ENCODE results near the gene KRTAP9-2. TPM values are rescaled to one million over a fixed set of nuclear protein-coding genes. Genes with fewer than 3 reads are reported as not detected.
"Not testable (repeated sequence)": the region's sequence is repeated elsewhere in the genome, so short reads cannot be mapped to it uniquely, and the experiment has no call there.

KRTAP9-2 gene
- total and polyA plus RNA-seq, 2 donors (not counting 3 experiments of a cell fraction or from before 2014, with no cell fraction given): not detected

- intact Hi-C loops (cut with micrococcal nuclease) (no loop called here), dilution Hi-C loops (cut with MboI; ENCODE audit: extremely low pct_ligation_motif_present, low sequenced_read_pairs) (no loop called here)
- TF ChIP-seq POLR2AphosphoS5 (IDR thresholded peaks at IDR 0.05; ENCODE audit: insufficient read depth, low read depth, low read length) (no peak), EZH2 (IDR thresholded peaks at IDR 0.05; ENCODE audit: borderline replicate concordance, low read depth, low read length, severe bottlenecking) (no peak), CTCF (IDR thresholded peaks at IDR 0.05; ENCODE audit: extremely low read depth in 1 of 2, insufficient read depth in 1 of 2, low read depth in 1 of 2, low read length in 2 of 2) (no peak), JUN (IDR thresholded peaks at IDR 0.05; ENCODE audit: borderline replicate concordance, insufficient read depth, insufficient read length, low read depth) (no peak)
- Histone ChIP-seq H3K9ac (replicated peaks; ENCODE audit: extremely low read depth, insufficient read depth, low read length) (no peak overlapping the region), H3K4me3 (replicated peaks in 1 of 3; ENCODE audit: insufficient read depth in 1 of 3, low read depth in 1 of 3, low read length in 3 of 3) (no peak overlapping the region), H3K4me2 (ENCODE audit: insufficient read depth, low read length) (no peak overlapping the region), H3K27me3 (ENCODE audit: control insufficient read depth in 2 of 2, insufficient read depth in 2 of 2, low read length in 2 of 2) (no peaks in the 10 kb centered on the region), H3K36me3 (ENCODE audit: control insufficient read depth in 2 of 2, extremely low read depth in 1 of 2, insufficient read depth in 2 of 2, low read length in 2 of 2) (no peaks in the 10 kb centered on the region), H4K20me1 (replicated peaks; ENCODE audit: control insufficient read depth, extremely low read depth, insufficient read depth, low read length) (no peaks in the 10 kb centered on the region), H3K79me2 (ENCODE audit: control insufficient read depth, insufficient read depth, low read length) (no peaks in the 10 kb centered on the region), H2AFZ (ENCODE audit: low read depth, low read length) (no peak overlapping the region), H3K9me1 (replicated peaks; ENCODE audit: control insufficient read depth, extremely low read depth, insufficient read depth, low read length) (no peaks in the 10 kb centered on the region), H3K9me3 (replicated peaks; ENCODE audit: control insufficient read depth, insufficient read depth, low read length) (no peaks in the 10 kb centered on the region), H3K27ac (ENCODE audit: insufficient read depth, low read depth, low read length) (no peak overlapping the region), H3K4me1 (ENCODE audit: control insufficient read depth, extremely low read depth, insufficient read depth, low read length) (no peaks in the 10 kb centered on the region)
- no TSS peak for BruUV-seq (replicated peaks)
- ChIA-PET POLR2A (no interaction called here), CTCF (interaction anchor here (0.9 kb wide), 1 partner anchor 322 kb away, joined by 3 read pairs; no protein-coding TSS in a partner anchor)
- FAIRE-seq (no peak), DNase-seq (ENCODE audit: low read depth, low spot score) (no peak)
These were observed 5.3 kb downstream of the KRTAP9-2 start for GRCh38 chr17:41231731-41232130.

- H3K36me3 ChIP-seq (ENCODE audit: control insufficient read depth in 2 of 2, extremely low read depth in 1 of 2, insufficient read depth in 2 of 2, low read length in 2 of 2); H3K79me2 ChIP-seq (ENCODE audit: control insufficient read depth, insufficient read depth, low read length); BruUV-seq (replicated peaks); DNase-seq (ENCODE audit: low read depth, low spot score); H3K4me3 ChIP-seq (replicated peaks in 1 of 3; ENCODE audit: insufficient read depth in 1 of 3, low read depth in 1 of 3, low read length in 3 of 3); H3K9me3 ChIP-seq (replicated peaks; ENCODE audit: control insufficient read depth, insufficient read depth, low read length); intact Hi-C loops (cut with micrococcal nuclease); CTCF ChIA-PET; POLR2A ChIA-PET; FAIRE-seq; H2AFZ ChIP-seq (ENCODE audit: low read depth, low read length); H3K4me1 ChIP-seq (ENCODE audit: control insufficient read depth, extremely low read depth, insufficient read depth, low read length); H3K9me1 ChIP-seq (replicated peaks; ENCODE audit: control insufficient read depth, extremely low read depth, insufficient read depth, low read length); H3K27me3 ChIP-seq (ENCODE audit: control insufficient read depth in 2 of 2, insufficient read depth in 2 of 2, low read length in 2 of 2); H3K4me2 ChIP-seq (ENCODE audit: insufficient read depth, low read length); H3K27ac ChIP-seq (ENCODE audit: insufficient read depth, low read depth, low read length); dilution Hi-C loops (cut with MboI; ENCODE audit: extremely low pct_ligation_motif_present, low sequenced_read_pairs); H4K20me1 ChIP-seq (replicated peaks; ENCODE audit: control insufficient read depth, extremely low read depth, insufficient read depth, low read length); H3K9ac ChIP-seq (replicated peaks; ENCODE audit: extremely low read depth, insufficient read depth, low read length): not testable (repeated sequence)
These were observed 6.1 kb downstream of the KRTAP9-2 start, which contains the start of gene KRTAP9-3 for GRCh38 chr17:41232399-41233105. Gene KRTAP9-3, plus strand, starts transcription at chr17:41232449. Its CDS starts 53 bp downstream, at chr17:41232502.

- H4K20me1 ChIP-seq (replicated peaks; ENCODE audit: control insufficient read depth, extremely low read depth, insufficient read depth, low read length); H3K27me3 ChIP-seq (ENCODE audit: control insufficient read depth in 2 of 2, insufficient read depth in 2 of 2, low read length in 2 of 2); H3K9ac ChIP-seq (replicated peaks; ENCODE audit: extremely low read depth, insufficient read depth, low read length); H3K36me3 ChIP-seq (ENCODE audit: control insufficient read depth in 2 of 2, extremely low read depth in 1 of 2, insufficient read depth in 2 of 2, low read length in 2 of 2); DNase-seq (ENCODE audit: low read depth, low spot score); H3K4me1 ChIP-seq (ENCODE audit: control insufficient read depth, extremely low read depth, insufficient read depth, low read length); H3K9me3 ChIP-seq (replicated peaks; ENCODE audit: control insufficient read depth, insufficient read depth, low read length); H2AFZ ChIP-seq (ENCODE audit: low read depth, low read length); intact Hi-C loops (cut with micrococcal nuclease); H3K79me2 ChIP-seq (ENCODE audit: control insufficient read depth, insufficient read depth, low read length); FAIRE-seq; CTCF ChIA-PET; H3K9me1 ChIP-seq (replicated peaks; ENCODE audit: control insufficient read depth, extremely low read depth, insufficient read depth, low read length); H3K4me3 ChIP-seq (replicated peaks in 1 of 3; ENCODE audit: insufficient read depth in 1 of 3, low read depth in 1 of 3, low read length in 3 of 3); H3K4me2 ChIP-seq (ENCODE audit: insufficient read depth, low read length); BruUV-seq (replicated peaks); dilution Hi-C loops (cut with MboI; ENCODE audit: extremely low pct_ligation_motif_present, low sequenced_read_pairs); H3K27ac ChIP-seq (ENCODE audit: insufficient read depth, low read depth, low read length); POLR2A ChIA-PET: not testable (repeated sequence)
These were observed 10.7 kb downstream of the KRTAP9-2 start for GRCh38 chr17:41237116-41237515.
